RKO (cell line): Measurements from ENCODE around the gene SLC25A21.
A peak's percentile ranks its signal among the peaks of the same experiment; 100 is the strongest.

Experiments used
- DNase-seq: peaks from one replicate; pipeline ENCODE4 v3.0.0-alpha.2; 2016; ENCODE audit warnings: low spot score

The SLC25A21 gene

GRCh38 chr14:36661506-36662257, 510.7 kb downstream of the SLC25A21 start, which contains the start of gene PAX9:
Gene PAX9 (plus strand): TSS chr14:36661860. CDS start chr14:36662090, 230 bp downstream.
- peak; percentile 93 for DNase-seq

- no peak for DNase-seq
These were observed 511.5 kb downstream of the SLC25A21 start for GRCh38 chr14:36660736-36661505.

- DNase-seq = no peak
These were observed 512.3 kb downstream of the SLC25A21 start for GRCh38 chr14:36659822-36660735.

GRCh38 chr14:36659010-36659821, 513.2 kb downstream of the SLC25A21 start:
- DNase-seq = no peak

GRCh38 chr14:36658123-36659009, 514.0 kb downstream of the SLC25A21 start:
- DNase-seq = no peak

- DNase-seq = no peak
These were observed 514.8 kb downstream of the SLC25A21 start for GRCh38 chr14:36657399-36658122.

DNA sequence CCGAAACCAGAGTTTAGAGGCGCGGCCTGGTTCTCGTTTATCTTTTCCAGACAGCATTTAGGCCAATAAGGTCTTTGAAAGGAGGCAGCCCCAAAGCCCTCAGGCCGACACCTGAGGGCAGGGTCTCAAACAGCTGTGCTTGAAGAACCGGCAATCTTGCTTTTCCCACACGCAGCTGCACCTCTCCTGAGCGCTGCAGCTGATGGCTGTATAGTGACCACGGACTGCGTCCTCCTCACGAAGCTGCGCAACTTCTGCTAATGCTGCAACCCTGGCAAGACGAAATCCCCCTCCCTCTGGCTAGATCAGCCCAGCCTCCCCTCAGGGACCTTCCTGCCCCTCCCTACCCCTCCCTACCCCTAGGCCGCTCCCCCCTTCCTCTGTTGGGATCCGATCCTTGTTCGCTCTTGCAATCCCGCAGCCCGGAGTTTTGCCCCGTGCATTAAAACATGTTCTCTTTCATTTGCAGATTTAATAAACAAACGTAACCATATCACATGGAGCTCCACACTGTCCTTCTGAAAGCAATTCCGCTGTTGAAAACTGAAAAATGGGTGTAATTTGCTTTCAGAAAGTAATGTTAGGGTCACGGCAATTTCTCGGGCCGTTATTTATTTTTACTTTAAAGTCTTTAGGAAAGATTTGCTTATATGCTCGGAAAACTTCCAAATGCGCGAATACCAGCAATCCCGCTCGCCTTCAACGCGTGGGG, 515.6 kb downstream of the SLC25A21 start:
- no peak for DNase-seq

- no peak for DNase-seq
These were observed 516.3 kb downstream of the SLC25A21 start for GRCh38 chr14:36655963-36656686.

DNA sequence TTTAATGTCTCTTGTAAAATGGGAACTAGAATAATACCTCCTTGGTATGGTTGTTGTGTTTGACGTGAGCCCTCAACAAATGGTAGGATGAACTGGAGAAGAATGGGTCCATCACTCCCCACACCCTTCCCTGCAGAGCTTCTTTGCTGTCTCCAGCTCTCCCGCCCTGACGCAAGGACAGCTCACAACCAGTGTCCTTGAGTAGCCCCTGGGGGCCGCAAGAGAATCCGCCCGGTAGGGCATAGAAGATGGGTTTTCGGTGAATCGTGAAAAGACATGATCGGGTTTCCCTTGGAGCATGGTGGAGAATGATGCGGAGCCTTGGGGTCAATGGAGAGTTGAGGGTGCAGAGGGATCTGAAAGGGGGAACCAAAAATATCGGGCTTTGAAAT, 516.8 kb downstream of the SLC25A21 start:
- no peak for DNase-seq

DNA sequence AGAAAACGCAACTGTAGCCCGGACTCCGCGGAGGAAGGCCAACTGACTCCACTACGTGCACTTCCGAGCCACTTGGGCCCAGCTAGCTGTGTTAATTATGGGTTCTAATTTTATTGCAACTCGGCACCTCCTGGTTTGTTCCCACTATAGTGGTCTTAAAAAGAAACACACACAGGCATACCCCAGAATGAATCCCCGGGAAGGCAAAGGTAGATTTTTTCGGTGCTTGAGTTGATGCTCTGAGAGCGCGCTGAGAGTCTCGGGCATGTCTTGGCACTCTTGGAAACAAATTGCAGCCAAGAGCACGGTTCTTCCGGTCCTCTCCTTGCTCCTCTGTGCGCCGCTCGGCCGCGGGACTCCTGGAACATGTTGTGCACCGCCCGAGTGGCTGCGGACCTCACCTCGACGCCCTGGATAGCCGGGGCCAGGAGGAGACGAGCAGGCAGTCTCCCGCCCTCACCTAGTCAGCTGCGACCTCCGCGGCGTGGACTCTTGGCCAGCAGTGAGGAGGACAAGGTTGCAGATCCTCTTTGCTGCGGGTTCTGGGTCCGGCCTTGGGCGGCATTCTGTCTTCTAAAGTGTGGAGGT, 517.5 kb downstream of the SLC25A21 start:
- no peak for DNase-seq

GRCh38 chr14:36653962-36654793, 518.2 kb downstream of the SLC25A21 start:
- DNase-seq = no peak

- DNase-seq = no peak
These were observed 519.0 kb downstream of the SLC25A21 start for GRCh38 chr14:36653413-36653812.

DNA sequence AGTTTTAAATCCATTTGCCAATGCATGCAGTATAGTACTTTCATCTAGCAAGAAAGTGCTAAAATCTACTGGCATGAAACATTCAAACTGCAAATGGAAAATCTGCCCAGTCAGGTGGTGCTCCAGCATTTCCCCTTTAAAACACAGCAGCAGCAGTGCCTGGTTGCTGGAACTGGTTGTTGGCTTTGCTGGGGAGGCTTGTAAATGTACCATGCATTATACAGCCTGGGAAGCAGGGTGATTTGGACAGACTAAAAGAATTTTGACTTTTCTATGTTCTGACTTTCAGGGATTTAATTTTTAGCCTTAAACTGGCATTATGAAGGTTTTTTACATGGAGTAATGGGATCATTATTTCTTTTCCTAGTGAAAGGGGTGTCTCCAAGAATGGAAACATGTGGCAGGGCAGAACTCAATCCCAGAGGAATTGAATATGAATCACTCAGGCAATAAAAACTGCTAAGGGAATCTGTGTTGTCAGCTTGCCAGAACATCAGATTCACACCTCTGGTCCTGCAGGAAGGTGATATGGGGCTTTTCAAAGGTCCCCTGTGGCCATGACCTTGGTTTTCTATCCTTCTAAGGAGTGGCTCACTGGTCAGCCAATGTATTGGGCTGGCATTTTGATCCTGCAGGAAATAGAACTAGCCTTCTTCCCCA, 519.7 kb downstream of the SLC25A21 start:
- DNase-seq = peak; percentile 5

DNA sequence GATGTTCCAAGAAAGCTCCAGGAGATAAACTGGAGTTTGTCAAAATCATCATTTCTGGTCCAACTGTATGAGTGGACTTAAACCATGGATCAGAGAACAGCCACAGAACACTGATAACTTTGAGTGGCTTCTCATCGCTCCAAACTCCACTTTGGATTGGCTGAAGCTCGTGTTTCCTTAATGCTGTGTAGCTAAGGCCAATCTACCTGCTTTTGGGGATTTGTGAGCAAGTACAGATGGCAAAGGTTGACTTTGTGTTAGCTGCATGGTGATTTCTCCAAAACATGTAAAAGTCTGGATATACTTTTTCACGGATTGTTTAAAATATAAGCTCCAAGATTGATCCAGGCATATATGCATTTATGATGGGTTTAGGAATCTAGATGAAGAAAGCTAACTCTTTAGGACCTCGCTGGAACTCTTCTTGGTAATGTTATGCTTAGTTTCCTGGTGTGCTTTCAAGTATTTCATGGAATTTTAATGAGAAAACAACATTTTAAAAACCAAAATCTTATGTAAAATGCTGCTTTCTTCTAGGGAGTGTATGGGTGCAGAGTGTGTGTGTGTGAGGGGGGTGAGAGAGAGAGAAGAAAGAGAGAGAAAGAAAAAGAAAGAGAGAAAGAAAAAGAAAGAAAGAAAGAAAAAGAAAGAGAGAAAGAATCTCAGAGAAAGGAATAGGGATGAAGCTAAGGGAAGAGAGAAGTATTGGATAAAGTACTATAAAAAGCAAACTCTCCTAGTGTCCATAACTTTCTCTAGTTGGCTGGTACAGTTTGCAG, 522.3 kb downstream of the SLC25A21 start:
- DNase-seq = no peak
